Thymus (tissue), 14 donors: Measurements from ENCODE around the gene CEMP1. TPM values are rescaled to one million over a fixed set of nuclear protein-coding genes. Genes with fewer than 3 reads are reported as not detected.
A peak's percentile ranks its signal among the peaks of the same experiment; 100 is the strongest.
"Not testable (repeated sequence)": the region's sequence is repeated elsewhere in the genome, so short reads cannot be mapped to it uniquely, and the experiment has no call there.

Experiments
- DNase-seq, 9 donors: peaks; one replicate each; pipeline ENCODE4 v3.0.0-alpha.2; 2013; ENCODE audit warnings: low spot score in 9 of 9, low read depth in 6 of 9, missing footprints in 1 of 9
- H3K27ac ChIP-seq, 2 donors: one replicate each; pipeline ENCODE4 v1.5.1; 2013; ENCODE audit warnings: control low read depth in 1 of 2, low read depth in 1 of 2, low read length in 1 of 2, mild to moderate bottlenecking in 1 of 2, moderate library complexity in 1 of 2
- H3K27me3 ChIP-seq, 2 donors: one replicate each; pipeline ENCODE4 v1.5.1; 2013; ENCODE audit warnings: low read length in 1 of 2; ENCODE audit not compliant: control insufficient read depth in 2 of 2, insufficient read depth in 1 of 2
- H3K36me3 ChIP-seq, 2 donors: one replicate each; pipeline ENCODE4 v1.5.1; 2013; ENCODE audit warnings: low read length in 1 of 2, mild to moderate bottlenecking in 1 of 2, moderate library complexity in 1 of 2; ENCODE audit not compliant: control insufficient read depth in 2 of 2, insufficient read depth in 2 of 2
- H3K4me1 ChIP-seq, 2 donors: one replicate each; pipeline ENCODE4 v1.5.1; 2013; ENCODE audit warnings: low read length in 2 of 2; ENCODE audit not compliant: control insufficient read depth in 2 of 2, insufficient read depth in 2 of 2
- H3K4me3 ChIP-seq, 2 donors: one replicate each; pipeline ENCODE4 v1.5.1; 2013; ENCODE audit warnings: low read length in 2 of 2, control low read depth in 1 of 2, mild to moderate bottlenecking in 1 of 2
- H3K9me3 ChIP-seq, 2 donors: one replicate each; pipeline ENCODE4 v1.5.1; 2013; ENCODE audit warnings: low read length in 1 of 2, mild to moderate bottlenecking in 1 of 2; ENCODE audit not compliant: control insufficient read depth in 2 of 2, insufficient read depth in 1 of 2
- WGBS: extraction: QIAGEN DNeasy Blood & Tissue Kit; methylation state at CpG from one replicate; pipeline ENCODE4 v1.1.7; 2013; 5-methylcytosine and 5-hydroxymethylcytosine counted together
- long read RNA-seq, 10 donors: transcript quantifications; one replicate each; lab custom pipeline, GENCODE V29; 2026
- polyA plus RNA-seq: library from polyadenylated mRNA; stranded (reverse); fragments of 200-250 nt; gene quantifications from one replicate; pipeline ENCODE4 v1.2.3, GENCODE V29; 2013
- total RNA-seq: library from RNA; stranded (reverse); fragments of 120-200 nt; gene quantifications from one replicate; pipeline ENCODE4 v1.2.4, GENCODE V29; 2013
- donor health status: healthy.

CEMP1 gene, protein sequence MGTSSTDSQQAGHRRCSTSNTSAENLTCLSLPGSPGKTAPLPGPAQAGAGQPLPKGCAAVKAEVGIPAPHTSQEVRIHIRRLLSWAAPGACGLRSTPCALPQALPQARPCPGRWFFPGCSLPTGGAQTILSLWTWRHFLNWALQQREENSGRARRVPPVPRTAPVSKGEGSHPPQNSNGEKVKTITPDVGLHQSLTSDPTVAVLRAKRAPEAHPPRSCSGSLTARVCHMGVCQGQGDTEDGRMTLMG
- 0.47 TPM for total RNA-seq
- 1.2 TPM for polyA plus RNA-seq
- long read RNA-seq, donor 1, partial matches to known transcripts, result 0 of 1 reads
- long read RNA-seq, donor 1, other reads (novel, unspliced or antisense), result 0 of 1 reads
- long read RNA-seq, donor 2, result 0 reads
- long read RNA-seq, donor 3, transcript CEMP1-202 (1 exons, 1,374 nt), result major isoform, 26 of 26 reads
- long read RNA-seq, donor 3, partial matches to known transcripts, result 0 of 26 reads
- long read RNA-seq, donor 3, other reads (novel, unspliced or antisense), result 0 of 26 reads
- long read RNA-seq, donor 4, transcript CEMP1-202 (1 exons, 1,374 nt), result major isoform, 8 of 8 reads
- long read RNA-seq, donor 4, partial matches to known transcripts, result 0 of 8 reads
- long read RNA-seq, donor 4, other reads (novel, unspliced or antisense), result 0 of 8 reads
- long read RNA-seq, donor 5, transcript CEMP1-202 (1 exons, 1,374 nt), result major isoform, 27 of 27 reads
- long read RNA-seq, donor 5, partial matches to known transcripts, result 0 of 27 reads
- long read RNA-seq, donor 5, other reads (novel, unspliced or antisense), result 0 of 27 reads
- long read RNA-seq, donor 6, transcript CEMP1-202 (1 exons, 1,374 nt), result major isoform, 8 of 8 reads
- long read RNA-seq, donor 6, partial matches to known transcripts, result 0 of 8 reads
- long read RNA-seq, donor 6, other reads (novel, unspliced or antisense), result 0 of 8 reads
- long read RNA-seq, donor 7, transcript CEMP1-202 (1 exons, 1,374 nt), result major isoform, 9 of 9 reads
- long read RNA-seq, donor 7, partial matches to known transcripts, result 0 of 9 reads
- long read RNA-seq, donor 7, other reads (novel, unspliced or antisense), result 0 of 9 reads
- long read RNA-seq, donor 8, partial matches to known transcripts, result 0 of 4 reads
- long read RNA-seq, donor 8, other reads (novel, unspliced or antisense), result 0 of 4 reads
- long read RNA-seq, donor 9, transcript CEMP1-202 (1 exons, 1,374 nt), result major isoform, 7 of 7 reads
- long read RNA-seq, donor 9, partial matches to known transcripts, result 0 of 7 reads
- long read RNA-seq, donor 9, other reads (novel, unspliced or antisense), result 0 of 7 reads
- long read RNA-seq, donor 10, transcript CEMP1-202 (1 exons, 1,374 nt), result major isoform, 9 of 9 reads
- long read RNA-seq, donor 10, partial matches to known transcripts, result 0 of 9 reads
- long read RNA-seq, donor 10, other reads (novel, unspliced or antisense), result 0 of 9 reads

DNA sequence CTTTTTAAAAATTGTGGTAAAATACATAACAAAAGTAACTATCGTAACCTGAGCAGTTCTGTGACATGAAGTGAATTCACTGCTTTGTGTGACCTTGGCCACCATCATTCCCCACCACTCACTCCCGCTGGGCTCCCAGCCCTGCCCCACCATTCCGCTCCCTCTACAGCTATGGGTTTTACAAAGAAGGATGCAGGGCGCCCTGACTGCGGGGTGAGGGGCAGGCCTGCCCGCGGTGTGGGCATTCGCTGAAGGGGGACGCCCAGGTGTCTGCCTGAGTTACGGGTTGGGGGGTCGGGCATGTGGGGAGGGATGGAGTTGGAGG is at the start of gene CEMP1:
Gene CEMP1 (minus strand): TSS at position 38 of the 325 bp plus-strand sequence. CDS start 335 bp downstream, outside the sequence.
- Histone ChIP-seq H3K27me3 (peaks cover 0 to 23% of the 10 kb centered on the region in 2 donors), H3K27ac (peak within 1 kb of the TSS; percentile 88 to 97), H3K36me3 (peaks cover 23 to 34% of the 10 kb centered on the region in 2 donors), H3K4me3 (peak within 1 kb of the TSS; percentile 60 to 74), H3K4me1 (peaks cover 6 to 28% of the 10 kb centered on the region in 2 donors), H3K9me3 (peaks cover 0 to 1% of the 10 kb centered on the region in 2 donors)
- 21% methylated on average over 11 of the region's 11 CpGs for WGBS
- no peak for DNase-seq

DNA sequence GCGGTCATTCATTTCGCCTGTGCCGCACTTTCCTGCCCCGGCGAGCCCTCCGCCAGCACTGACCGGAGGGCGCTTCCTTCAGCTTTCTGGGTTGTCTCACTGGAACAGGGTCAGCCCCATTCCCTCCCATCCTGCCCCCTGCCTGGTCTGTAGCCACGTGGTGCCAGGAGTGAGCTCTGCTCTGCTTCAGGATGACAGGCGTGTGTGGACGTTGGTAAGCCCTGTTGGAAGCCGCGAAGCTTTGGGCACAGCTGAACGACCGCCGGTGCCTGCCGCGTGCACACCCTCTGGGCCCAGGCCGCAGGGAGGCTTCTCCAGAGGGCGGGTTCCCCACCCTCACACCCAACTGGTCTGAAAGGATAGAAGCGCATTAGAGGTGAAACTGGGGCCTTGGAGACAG is 49.6 kb upstream of the CEMP1 start:
- not testable (repeated sequence) for H3K27me3 ChIP-seq, H3K9me3 ChIP-seq, H3K27ac ChIP-seq, H3K4me3 ChIP-seq, DNase-seq
- Histone ChIP-seq H3K4me1 (peaks cover 10 to 12% of the 10 kb centered on the region in 2 donors), H3K36me3 (peaks cover 6 to 13% of the 10 kb centered on the region in 2 donors)
- no CpG with 5 or more reads among the region's 21 CpGs for WGBS

DNA sequence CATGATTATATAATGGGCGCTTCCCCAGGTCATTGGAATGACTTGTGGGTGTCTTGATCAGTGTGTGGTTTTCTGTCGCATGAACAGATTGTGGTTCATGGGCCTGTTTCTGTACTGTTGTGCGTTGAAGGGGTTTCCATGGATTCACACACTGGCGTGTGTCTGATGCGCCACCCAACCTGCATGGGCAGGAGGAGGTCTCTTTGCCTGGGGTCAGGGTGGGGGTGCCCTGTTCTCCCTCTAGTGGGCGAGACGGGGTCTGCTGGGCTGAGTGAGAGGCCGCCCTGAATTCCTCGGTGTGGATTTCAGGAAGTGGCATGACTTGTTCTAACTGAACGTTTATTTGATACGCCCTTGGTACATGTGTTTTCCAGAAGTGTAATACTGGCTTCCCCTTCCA is 48.9 kb upstream of the CEMP1 start:
- H3K27ac ChIP-seq, H3K36me3 ChIP-seq, H3K27me3 ChIP-seq, H3K4me1 ChIP-seq, H3K9me3 ChIP-seq, H3K4me3 ChIP-seq: not testable (repeated sequence)
- 19% methylated on average over 6 of the region's 11 CpGs for WGBS
- DNase-seq, result peak in 1 of 9 donors; percentile 9

- not testable (repeated sequence) for H3K4me1 ChIP-seq, H3K27ac ChIP-seq, H3K36me3 ChIP-seq, H3K9me3 ChIP-seq, H3K4me3 ChIP-seq, H3K27me3 ChIP-seq, DNase-seq
- whole genome bisulfite sequencing, result 100% methylated on average over 3 of the region's 12 CpGs
Measured at GRCh38 chr16:2578905-2579304, 47.7 kb upstream of the CEMP1 start.

GRCh38 chr16:2577044-2577443 is 45.8 kb upstream of the CEMP1 start:
- not testable (repeated sequence) for H3K4me3 ChIP-seq, H3K36me3 ChIP-seq, DNase-seq, H3K9me3 ChIP-seq, H3K4me1 ChIP-seq, H3K27me3 ChIP-seq, H3K27ac ChIP-seq
- WGBS, result 99% methylated on average over 16 of the region's 26 CpGs

- H3K27me3 ChIP-seq, H3K9me3 ChIP-seq, H3K36me3 ChIP-seq, H3K27ac ChIP-seq, H3K4me3 ChIP-seq, H3K4me1 ChIP-seq, DNase-seq: not testable (repeated sequence)
- 93% methylated on average over 13 of the region's 21 CpGs for WGBS
Measured at GRCh38 chr16:2575839-2576238, 44.6 kb upstream of the CEMP1 start.

DNA sequence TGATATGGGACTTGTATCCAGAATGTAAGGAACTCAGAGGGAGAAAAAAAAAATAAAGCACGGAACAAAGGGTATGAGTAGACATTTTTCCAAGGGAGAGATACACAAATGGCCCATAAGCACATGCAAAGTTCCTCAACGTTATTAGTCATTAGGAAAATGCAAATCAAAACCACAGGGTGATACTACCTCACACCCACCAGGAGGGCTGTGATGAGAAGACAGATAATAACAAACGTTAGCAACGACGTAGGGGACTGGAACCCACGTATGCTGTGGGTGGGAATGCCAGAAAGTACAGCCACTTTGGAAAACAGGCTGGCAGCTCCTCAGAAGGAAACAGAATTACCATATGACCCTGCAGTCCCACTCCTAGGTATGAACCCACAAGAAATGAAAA is 41.5 kb upstream of the CEMP1 start:
- not testable (repeated sequence) for H3K4me3 ChIP-seq, H3K9me3 ChIP-seq, H3K36me3 ChIP-seq, DNase-seq, H3K4me1 ChIP-seq, H3K27ac ChIP-seq, H3K27me3 ChIP-seq
- WGBS, result no CpG with 5 or more reads among the region's 6 CpGs

DNA sequence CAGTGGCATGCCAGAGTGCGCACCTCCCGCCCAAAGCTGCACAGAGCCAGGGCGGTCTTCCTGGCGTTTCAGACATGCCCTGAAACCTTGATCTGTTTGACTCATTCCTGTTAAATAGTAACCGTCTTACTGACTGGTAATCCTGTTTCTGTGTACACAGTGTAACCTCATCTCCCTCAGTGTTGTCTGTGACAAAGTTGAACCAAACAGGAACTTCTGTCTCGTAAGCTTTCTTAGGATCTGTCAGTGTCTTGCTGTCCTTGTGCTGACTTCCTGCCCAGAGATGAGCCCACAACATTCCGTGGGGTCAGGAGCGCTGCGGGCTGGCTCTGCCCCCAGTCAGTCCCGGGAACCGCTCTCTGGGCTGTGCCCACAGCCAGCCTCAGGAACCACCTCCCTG is 37.4 kb upstream of the CEMP1 start:
- not testable (repeated sequence) for H3K27ac ChIP-seq, H3K4me3 ChIP-seq, H3K36me3 ChIP-seq, DNase-seq, H3K4me1 ChIP-seq, H3K9me3 ChIP-seq, H3K27me3 ChIP-seq
- WGBS, result no CpG with 5 or more reads among the region's 11 CpGs
